ENCODE results near the gene TMEM256.

GRCh38 chr17:7406235-7406825 lies 2.4 kb upstream of the TMEM256 start:
- no peak for TF ChIP-seq POLR2A (IDR thresholded peaks at IDR 0.05; ENCODE audit: low read length)
- no peak for TF ChIP-seq CTCF (IDR thresholded peaks at IDR 0.05)
- TF ChIP-seq HOXB5 (CRISPR knock-in tag; IDR thresholded peaks at IDR 0.05), result no peak
- no peak for TF ChIP-seq SMC3 (IDR thresholded peaks at IDR 0.05)
- TF ChIP-seq RAD21 (conservative IDR thresholded peaks at IDR 0.05 in 1 of 2, IDR thresholded peaks at IDR 0.05 in 1 of 2), result no peak
- no peak for TF ChIP-seq ELK1 (IDR thresholded peaks at IDR 0.05; ENCODE audit: low read depth, low read length)
- TF ChIP-seq SREBF2 (IDR thresholded peaks at IDR 0.05), result no peak
- no peak for TF ChIP-seq GATA3 (IDR thresholded peaks at IDR 0.05; ENCODE audit: borderline replicate concordance)
- TF ChIP-seq HMGXB4 (CRISPR knock-in tag; IDR thresholded peaks at IDR 0.05; ENCODE audit: borderline replicate concordance), result no peak
- no peak for TF ChIP-seq EHMT2 (IDR thresholded peaks at IDR 0.05; ENCODE audit: low read depth)
- no peak for TF ChIP-seq CBX2 (IDR thresholded peaks at IDR 0.05; ENCODE audit: borderline replicate concordance, low read depth)
- TF ChIP-seq USF2 (IDR thresholded peaks at IDR 0.05), result no peak
- no peak for TF ChIP-seq JUNB (IDR thresholded peaks at IDR 0.05)
- no peak for TF ChIP-seq MAZ (IDR thresholded peaks at IDR 0.05; ENCODE audit: borderline replicate concordance, low read depth, low read length)
